A673 (cell line): Measurements from ENCODE around the gene MORC4. TPM values are rescaled to one million over a fixed set of nuclear protein-coding genes. Genes with fewer than 3 reads are reported as not detected.

Experiments used
- BruUV-seq: library from RNA; stranded (reverse); fragments of 400-500 nt; replicated peaks from 2 replicates; lab custom pipeline; 2021; lab: Mats Ljungman, UMichigan
- CTCF ChIA-PET: fragments of 300-600 bp; sonication (Branson Sonifier 250); formaldehyde crosslinking; loops from one replicate; lab custom pipeline; 2022; ENCODE audit warnings: antibody characterized with exemption; lab: Charles Lee
- POLR2A ChIA-PET: fragments of 300-600 bp; sonication (Branson Sonifier 250); formaldehyde crosslinking; loops from one replicate; lab custom pipeline; 2022; ENCODE audit warnings: antibody characterized with exemption; ENCODE audit not compliant: low non-redundant PET; lab: Charles Lee
- DNase-seq: peaks from one replicate; pipeline ENCODE4 v3.0.0-alpha.2; 2015; ENCODE audit warnings: low spot score
- H3K27ac ChIP-seq: fragments of 200-600 bp; sonication (generic); 2 replicates; pipeline ENCODE4 v1.5.1; 2016; ENCODE audit warnings: mixed run types, low read depth, mild to moderate bottlenecking, mixed read lengths, antibody characterized with exemption, low read length; ENCODE audit not compliant: poor library complexity, severe bottlenecking
- H3K27me3 ChIP-seq: fragments of 200-600 bp; sonication (generic); replicated peaks from 2 replicates; pipeline ENCODE4 v1.6.1; 2017; ENCODE audit warnings: mixed run types, low read depth, mild to moderate bottlenecking, mixed read lengths, antibody characterized with exemption, low read length; ENCODE audit not compliant: insufficient read depth, poor library complexity
- H3K36me3 ChIP-seq: fragments of 200-600 bp; sonication (generic); 2 replicates; pipeline ENCODE4 v1.6.1; 2016; ENCODE audit warnings: mixed run types, mild to moderate bottlenecking, mixed read lengths, antibody characterized with exemption, low read length; ENCODE audit not compliant: insufficient read depth, poor library complexity, severe bottlenecking
- H3K4me1 ChIP-seq: fragments of 200-600 bp; sonication (generic); 2 replicates; pipeline ENCODE4 v1.6.1; 2017; ENCODE audit warnings: mixed run types, mild to moderate bottlenecking, mixed read lengths, antibody characterized with exemption, low read length; ENCODE audit not compliant: insufficient read depth, poor library complexity, severe bottlenecking
- H3K4me3 ChIP-seq: fragments of 200-600 bp; sonication (generic); 2 replicates; pipeline ENCODE4 v1.5.1; 2016; ENCODE audit warnings: low read depth, mixed run types, mild to moderate bottlenecking, mixed read lengths, low read length; ENCODE audit not compliant: poor library complexity, severe bottlenecking
- H3K9me3 ChIP-seq: fragments of 200-600 bp; sonication (generic); 2 replicates; pipeline ENCODE4 v1.6.1; 2016; ENCODE audit warnings: mixed run types, low read depth, mild to moderate bottlenecking, mixed read lengths, antibody characterized with exemption, low read length; ENCODE audit not compliant: poor library complexity, severe bottlenecking
- CTCF ChIP-seq: fragments of 300-800, 200-600 bp; sonication (generic); conservative IDR thresholded peaks from 2 replicates; pipeline ENCODE4 v1.5.1; 2017; ENCODE audit warnings: low read depth, mild to moderate bottlenecking, antibody characterized with exemption, low read length, moderate library complexity, mixed read lengths
- EZH2 ChIP-seq: fragments of 200-600 bp; sonication (generic); IDR thresholded peaks from 2 replicates; pipeline ENCODE4 v1.6.1; 2017; ENCODE audit warnings: borderline replicate concordance, low read depth, mild to moderate bottlenecking, mixed read lengths, antibody characterized with exemption, low read length; ENCODE audit not compliant: poor library complexity, severe bottlenecking
- intact Hi-C: fragments of 100-400 bp; cut with micrococcal nuclease; formaldehyde crosslinking; loops from one replicate; pipeline ENCODE4 v1.10.0; 2022; ENCODE audit not compliant: unreplicated experiment
- total RNA-seq: library from RNA; stranded (reverse); gene quantifications from 2 replicates; pipeline ENCODE4 v1.2.3, GENCODE V29; 2021

The MORC4 gene
- total RNA-seq, 1 experiment from 2014 or later, result 15.9 TPM

- TF ChIP-seq EZH2 (no peak), CTCF (no peak)
- POLR2A ChIA-PET, result no interaction called here
- BruUV-seq, result no TSS peak
- intact Hi-C loops, result no loop called here
- DNase-seq, result no peak
- no peaks in the 10 kb centered on the region for H3K36me3 ChIP-seq
- H3K27ac ChIP-seq, result no peak overlapping the region
- H3K9me3 ChIP-seq, result no peaks in the 10 kb centered on the region
- H3K4me3 ChIP-seq, result no peak overlapping the region
- H3K27me3 ChIP-seq, result no peaks in the 10 kb centered on the region
- CTCF ChIA-PET, result no interaction called here
- H3K4me1 ChIP-seq, result no peaks in the 10 kb centered on the region
These were observed 67.0 kb downstream of the MORC4 start for GRCh38 chrX:106932960-106933537.

- intact Hi-C loops, result no loop called here
- Histone ChIP-seq H3K4me3 (no peak overlapping the region), H3K27me3 (no peaks in the 10 kb centered on the region), H3K27ac (no peak overlapping the region), H3K4me1 (no peaks in the 10 kb centered on the region), H3K9me3 (no peaks in the 10 kb centered on the region), H3K36me3 (no peaks in the 10 kb centered on the region)
- ChIA-PET CTCF (no interaction called here), POLR2A (no interaction called here)
- DNase-seq, result no peak
- TF ChIP-seq CTCF (no peak), EZH2 (no peak)
- BruUV-seq, result no TSS peak
These were observed 67.5 kb downstream of the MORC4 start for GRCh38 chrX:106932492-106932923.

GRCh38 chrX:106931831-106932491, 68.1 kb downstream of the MORC4 start:
- CTCF ChIA-PET, result no interaction called here
- TF ChIP-seq CTCF (no peak), EZH2 (no peak)
- no peak overlapping the region for H3K4me3 ChIP-seq
- H3K27ac ChIP-seq, result no peak overlapping the region
- H3K4me1 ChIP-seq, result no peaks in the 10 kb centered on the region
- POLR2A ChIA-PET, result no interaction called here
- intact Hi-C loops, result no loop called here
- no peaks in the 10 kb centered on the region for H3K9me3 ChIP-seq
- BruUV-seq, result no TSS peak
- no peak for DNase-seq
- no peaks in the 10 kb centered on the region for H3K36me3 ChIP-seq
- no peaks in the 10 kb centered on the region for H3K27me3 ChIP-seq
